Measurements from ENCODE around the gene SPDEF.

Gene SPDEF

GRCh38 chr6:34532230-34532629 is 23.9 kb downstream of the SPDEF start:
- DNase-seq (ENCODE audit: insufficient read length, low spot score) (no peak), FAIRE-seq (no peak)
- TF ChIP-seq POU2F2 (IDR thresholded peaks at IDR 0.05; ENCODE audit: low read depth, low read length) (no peak), SPI1 (IDR thresholded peaks at IDR 0.05; ENCODE audit: low read depth, low read length) (no peak), POLR2A (IDR thresholded peaks at IDR 0.05; ENCODE audit: low read depth, low read length) (no peak), TAF1 (IDR thresholded peaks at IDR 0.05; ENCODE audit: low read depth, low read length) (no peak), PAX5 (IDR thresholded peaks at IDR 0.05; ENCODE audit: insufficient read depth, low read length, severe bottlenecking) (no peak), POLR2AphosphoS5 (IDR thresholded peaks at IDR 0.05; ENCODE audit: low read depth, low read length) (no peak)

- no peak for DNase-seq (ENCODE audit: insufficient read length, low spot score)
- TF ChIP-seq TAF1 (IDR thresholded peaks at IDR 0.05; ENCODE audit: low read depth, low read length) (no peak), POLR2A (IDR thresholded peaks at IDR 0.05; ENCODE audit: low read depth, low read length) (no peak), SPI1 (IDR thresholded peaks at IDR 0.05; ENCODE audit: low read depth, low read length) (no peak), POLR2AphosphoS5 (IDR thresholded peaks at IDR 0.05; ENCODE audit: low read depth, low read length) (no peak), POU2F2 (IDR thresholded peaks at IDR 0.05; ENCODE audit: low read depth, low read length) (no peak), PAX5 (IDR thresholded peaks at IDR 0.05; ENCODE audit: insufficient read depth, low read length, severe bottlenecking) (no peak)
- no peak for FAIRE-seq
Observed at GRCh38 chr6:34531580-34532201, 24.4 kb downstream of the SPDEF start.

DNA sequence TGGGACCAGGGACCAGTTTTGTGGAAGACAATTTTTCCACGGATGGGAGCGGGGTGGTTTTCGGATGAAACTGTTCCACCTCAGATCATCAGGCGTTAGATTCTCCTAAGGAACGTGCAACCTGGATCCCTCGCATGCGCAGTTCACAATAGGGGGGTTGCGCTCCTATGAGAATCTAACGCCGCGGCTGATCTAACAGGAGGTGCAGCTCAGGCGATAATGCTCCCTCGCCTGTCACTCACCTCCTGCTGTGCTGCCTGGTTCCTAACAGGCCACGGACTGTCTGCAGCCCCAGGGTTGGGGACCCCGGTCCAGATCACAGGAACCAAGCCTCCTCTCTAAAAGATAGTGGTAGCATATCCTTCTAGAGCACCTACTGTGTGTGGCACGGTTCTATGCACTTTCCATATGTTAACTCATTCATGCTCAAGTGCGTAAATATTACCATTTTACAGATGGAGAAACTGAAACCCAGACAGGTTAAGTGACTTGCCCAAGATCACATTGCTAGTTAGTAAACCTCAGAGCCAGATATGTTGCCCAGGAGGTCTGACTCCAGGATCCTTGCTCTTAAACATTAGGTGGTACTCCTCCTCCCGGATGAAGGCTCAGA is 25.3 kb downstream of the SPDEF start:
- TF ChIP-seq POU2F2 (IDR thresholded peaks at IDR 0.05; ENCODE audit: low read depth, low read length): no peak
- DNase-seq (ENCODE audit: insufficient read length, low spot score) (no peak), FAIRE-seq (no peak)

DNA sequence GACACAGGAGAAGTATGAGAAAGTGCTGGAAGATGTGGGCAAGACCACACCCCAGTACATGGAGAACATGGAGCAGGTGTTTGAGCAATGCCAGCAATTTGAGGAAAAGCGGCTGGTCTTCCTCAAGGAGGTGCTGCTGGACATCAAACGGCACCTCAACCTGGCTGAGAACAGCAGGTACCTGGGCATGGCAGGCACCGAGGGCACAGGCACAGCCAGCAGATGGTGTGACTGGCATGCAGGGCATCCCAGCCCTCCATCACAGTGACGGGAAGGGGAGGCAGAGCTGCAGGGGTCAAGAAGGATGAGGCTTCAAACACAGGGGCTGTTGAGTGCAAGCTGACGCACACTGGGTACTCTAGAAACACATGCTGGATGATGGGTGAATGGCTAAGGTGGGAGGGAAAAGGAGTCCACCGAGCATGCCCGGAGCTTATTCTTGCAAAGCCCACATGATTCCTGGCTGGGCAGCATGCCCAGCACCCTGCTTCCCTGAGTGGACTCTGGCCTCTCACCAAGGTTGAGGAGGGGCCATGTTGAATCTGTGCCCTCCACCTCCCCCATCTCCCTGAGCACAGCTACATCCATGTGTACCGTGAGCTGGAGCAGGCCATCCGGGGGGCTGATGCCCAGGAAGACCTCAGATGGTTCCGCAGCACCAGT is 26.3 kb downstream of the SPDEF start:
- no peak for DNase-seq (ENCODE audit: insufficient read length, low spot score)
- TF ChIP-seq PAX5 (IDR thresholded peaks at IDR 0.05; ENCODE audit: insufficient read depth, low read length, severe bottlenecking): no peak
- TF ChIP-seq TAF1 (IDR thresholded peaks at IDR 0.05; ENCODE audit: low read depth, low read length): no peak
- TF ChIP-seq SPI1 (IDR thresholded peaks at IDR 0.05; ENCODE audit: low read depth, low read length): no peak
- TF ChIP-seq POLR2AphosphoS5 (IDR thresholded peaks at IDR 0.05; ENCODE audit: low read depth, low read length): no peak
- TF ChIP-seq POU2F2 (IDR thresholded peaks at IDR 0.05; ENCODE audit: low read depth, low read length): no peak
- no peak for TF ChIP-seq POLR2A (IDR thresholded peaks at IDR 0.05; ENCODE audit: low read depth, low read length)
- no peak for FAIRE-seq

- TF ChIP-seq SPI1 (IDR thresholded peaks at IDR 0.05; ENCODE audit: low read depth, low read length) (no peak), TAF1 (IDR thresholded peaks at IDR 0.05; ENCODE audit: low read depth, low read length) (no peak)
- FAIRE-seq (no peak), DNase-seq (ENCODE audit: insufficient read length, low spot score) (no peak)
Observed at GRCh38 chr6:34528996-34529664, 27.0 kb downstream of the SPDEF start.

DNA sequence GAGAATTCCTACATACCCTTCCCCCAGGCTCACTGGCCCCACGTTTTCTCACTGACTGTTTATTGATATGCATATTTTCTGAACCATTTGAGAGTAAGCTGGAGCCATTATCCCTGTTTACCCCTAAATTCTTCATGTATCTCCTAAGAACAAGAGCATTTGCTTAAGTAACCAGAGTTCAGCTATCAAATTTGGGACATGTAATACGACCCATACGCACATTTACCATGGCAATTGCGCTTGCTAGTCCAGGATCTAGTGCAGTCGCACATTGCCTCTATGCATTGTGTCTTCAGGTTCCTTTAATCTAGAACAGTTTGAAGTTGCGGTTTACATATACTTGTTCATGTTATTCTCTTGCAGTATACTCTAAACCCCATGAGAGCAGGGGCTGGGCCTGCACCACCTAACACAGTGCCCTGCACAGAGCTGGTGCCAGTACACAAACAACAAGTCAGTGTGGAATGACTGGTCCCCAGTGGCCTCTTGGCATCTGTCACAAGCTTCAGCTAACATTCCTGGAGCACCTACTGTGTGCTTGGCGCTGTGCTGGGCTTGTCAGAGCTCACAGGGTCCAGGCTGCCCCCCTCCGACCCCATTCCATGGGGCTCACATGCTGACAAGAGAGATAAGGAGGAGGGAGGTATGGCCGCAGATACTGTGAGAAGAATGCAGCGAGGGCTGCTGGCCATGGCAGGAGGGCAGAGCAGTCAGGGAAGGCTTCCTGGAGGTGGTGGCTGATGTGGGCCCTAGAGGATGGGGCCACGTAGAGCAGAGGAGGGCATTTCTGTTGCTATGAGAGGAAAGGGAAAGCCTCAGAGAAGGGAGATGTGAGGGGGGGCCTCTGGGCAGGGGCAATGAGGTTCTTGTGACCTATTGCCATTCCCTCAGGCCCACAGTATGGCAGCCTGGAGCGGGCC is 28.1 kb downstream of the SPDEF start:
- no peak for FAIRE-seq
- no peak for TF ChIP-seq PAX5 (IDR thresholded peaks at IDR 0.05; ENCODE audit: insufficient read depth, low read length, severe bottlenecking)
- TF ChIP-seq TAF1 (IDR thresholded peaks at IDR 0.05; ENCODE audit: low read depth, low read length): no peak
- TF ChIP-seq POLR2A (IDR thresholded peaks at IDR 0.05; ENCODE audit: low read depth, low read length): no peak
- no peak for TF ChIP-seq SPI1 (IDR thresholded peaks at IDR 0.05; ENCODE audit: low read depth, low read length)
- no peak for TF ChIP-seq POU2F2 (IDR thresholded peaks at IDR 0.05; ENCODE audit: low read depth, low read length)
- TF ChIP-seq POLR2AphosphoS5 (IDR thresholded peaks at IDR 0.05; ENCODE audit: low read depth, low read length): no peak
- no peak for DNase-seq (ENCODE audit: insufficient read length, low spot score)

DNA sequence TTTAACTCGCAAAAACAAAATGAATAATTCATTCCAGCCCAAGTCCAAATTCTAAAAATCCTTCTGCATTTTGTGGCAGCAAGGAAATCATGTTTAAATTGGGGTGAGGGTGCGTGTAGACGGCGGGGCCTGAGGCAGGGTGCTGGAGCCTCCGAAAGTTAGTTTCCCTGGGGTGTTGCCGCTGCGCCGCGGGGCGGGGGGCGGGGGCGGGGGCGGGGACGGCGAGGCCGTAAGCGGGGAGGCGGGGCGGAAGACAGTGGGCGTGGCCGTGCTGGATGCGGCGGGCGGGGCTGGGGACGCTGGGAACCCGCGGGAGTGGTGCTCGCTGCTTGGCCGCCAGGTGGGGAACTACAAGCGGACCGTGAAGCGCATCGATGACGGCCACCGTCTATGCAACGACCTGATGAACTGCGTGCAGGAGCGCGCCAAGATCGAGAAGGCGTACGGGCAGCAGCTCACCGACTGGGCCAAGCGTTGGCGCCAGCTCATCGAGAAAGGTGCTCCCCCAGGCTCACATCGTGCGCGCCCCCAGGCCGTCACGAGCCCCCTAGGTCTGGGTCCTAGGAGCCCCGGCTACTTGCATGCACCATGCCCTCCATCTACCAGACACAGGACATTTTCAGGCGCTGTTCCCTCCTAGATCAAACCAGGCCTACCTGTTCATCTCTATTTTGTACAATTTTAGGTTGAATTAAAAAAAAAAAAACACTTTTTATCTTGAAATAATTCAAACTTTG is 29.0 kb downstream of the SPDEF start:
- peak; percentile 100 for DNase-seq (ENCODE audit: insufficient read length, low spot score)
- TF ChIP-seq TAF1 (IDR thresholded peaks at IDR 0.05; ENCODE audit: low read depth, low read length) (no peak), POU2F2 (IDR thresholded peaks at IDR 0.05; ENCODE audit: low read depth, low read length) (0 out of 2 replicates have a peak, but pooled peaks have one; percentile 27)
- peak; percentile 99 for FAIRE-seq

DNA sequence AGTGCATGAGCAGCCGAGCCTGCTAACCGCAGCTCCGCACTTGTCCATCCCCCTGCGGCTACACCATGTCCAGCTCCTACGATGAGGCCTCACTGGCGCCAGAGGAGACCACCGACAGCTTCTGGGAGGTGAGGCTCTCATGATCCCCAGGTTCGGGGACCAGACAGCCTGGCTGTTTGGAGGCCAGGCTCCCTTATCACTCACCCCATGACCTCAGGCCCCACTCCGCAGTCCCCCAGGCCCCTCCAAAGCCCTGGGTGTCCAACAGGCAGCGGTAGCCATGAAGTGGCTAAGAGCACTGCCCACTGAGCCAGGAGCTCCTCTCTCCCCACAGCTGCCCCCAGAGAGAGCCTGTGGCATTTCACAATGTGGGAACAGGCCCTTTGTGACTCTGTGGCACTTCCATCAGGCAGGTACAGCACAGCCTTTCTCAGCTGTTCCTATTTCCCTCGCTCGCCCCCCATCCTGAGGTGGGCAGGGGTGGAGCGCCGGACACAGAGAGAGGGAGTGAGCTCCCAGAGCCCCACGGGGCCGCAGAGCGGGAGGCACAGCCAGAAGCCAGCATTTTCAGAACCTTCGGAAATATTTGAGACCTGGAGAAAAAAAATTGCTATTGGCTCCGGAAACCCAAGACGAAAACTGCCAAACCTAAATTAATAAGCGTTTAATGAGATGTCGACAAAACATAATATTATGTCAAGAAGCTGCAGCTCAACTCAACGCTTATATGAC is 29.7 kb downstream of the SPDEF start:
- no peak for FAIRE-seq
- TF ChIP-seq POLR2A (IDR thresholded peaks at IDR 0.05; ENCODE audit: low read depth, low read length) (no peak), POLR2AphosphoS5 (IDR thresholded peaks at IDR 0.05; ENCODE audit: low read depth, low read length) (no peak), POU2F2 (IDR thresholded peaks at IDR 0.05; ENCODE audit: low read depth, low read length) (no peak), TAF1 (IDR thresholded peaks at IDR 0.05; ENCODE audit: low read depth, low read length) (no peak)
- no peak for DNase-seq (ENCODE audit: insufficient read length, low spot score)

All from GM12891 (cell line).